Lung (tissue), 12 donors: ENCODE data around the gene DOCK8. TPM values are rescaled to one million over a fixed set of nuclear protein-coding genes. Genes with fewer than 3 reads are reported as not detected.

Experiments
- ATAC-seq: fragments of 200-7000 bp; cut with Tn5 transposase; one replicate; pipeline ENCODE4 v1.9.1; 2020; ENCODE audit warnings: moderate number of reproducible peaks; ENCODE audit not compliant: insufficient read depth, low FRiP score
- DNase-seq, 3 donors: peaks; one replicate each; pipeline ENCODE4 v3.0.0-alpha.2; 2013 to 2017
- H3K27ac ChIP-seq, 2 donors: one replicate each; pipeline ENCODE4 v1.5.1; 2013; ENCODE audit warnings: mild to moderate bottlenecking in 2 of 2, moderate library complexity in 2 of 2, control low read depth in 1 of 2, inconsistent platforms in 1 of 2, low read depth in 1 of 2, low read length in 1 of 2
- H3K27me3 ChIP-seq, 3 donors: one replicate each; pipeline ENCODE4 v1.5.1; 2013; ENCODE audit warnings: low read length in 2 of 3; ENCODE audit not compliant: control insufficient read depth in 3 of 3, insufficient read depth in 3 of 3
- H3K36me3 ChIP-seq, 4 donors: one replicate each; pipeline ENCODE4 v1.5.1; 2013; ENCODE audit warnings: low read length in 4 of 4, mild to moderate bottlenecking in 1 of 4, moderate library complexity in 1 of 4; ENCODE audit not compliant: control insufficient read depth in 4 of 4, insufficient read depth in 4 of 4
- H3K4me1 ChIP-seq, 5 donors: one replicate each; pipeline ENCODE4 v1.5.1; 2013; ENCODE audit warnings: low read length in 5 of 5, mild to moderate bottlenecking in 2 of 5, moderate library complexity in 1 of 5; ENCODE audit not compliant: control insufficient read depth in 5 of 5, insufficient read depth in 5 of 5
- H3K4me3 ChIP-seq: one replicate; pipeline ENCODE4 v1.5.1; 2013; ENCODE audit warnings: mild to moderate bottlenecking, control low read depth, moderate library complexity
- H3K9ac ChIP-seq, 2 donors: one replicate each; pipeline ENCODE4 v1.5.1; 2013; ENCODE audit warnings: low read length in 2 of 2, control low read depth in 1 of 2; ENCODE audit not compliant: insufficient read depth in 1 of 2
- H3K9me3 ChIP-seq, 4 donors: one replicate each; pipeline ENCODE4 v1.5.1; 2013; ENCODE audit warnings: low read length in 3 of 4, mild to moderate bottlenecking in 1 of 4, moderate library complexity in 1 of 4; ENCODE audit not compliant: control insufficient read depth in 4 of 4, insufficient read depth in 3 of 4
- CTCF ChIP-seq: IDR thresholded peaks from 2 replicates; pipeline ENCODE4 v1.5.1; 2012; ENCODE audit warnings: mild to moderate bottlenecking; ENCODE audit errors: control extremely low read depth, extremely low read depth
- WGBS, 2 donors: extraction: QIAGEN DNeasy Blood & Tissue Kit; methylation state at CpG; one replicate each; pipeline ENCODE4 v1.1.7; 2013; 5-methylcytosine and 5-hydroxymethylcytosine counted together
- polyA plus RNA-seq, 2 donors: library from polyadenylated mRNA; stranded (reverse); fragments of 200-250 nt; gene quantifications; one replicate each; pipeline ENCODE4 v1.2.1, GENCODE V29; 2013
- total RNA-seq, 2 donors: library from RNA; depleted of rRNA in 1 of 2; stranded (reverse); fragments of >200 nt in 1 of 2; gene quantifications; one replicate each; pipeline ENCODE4 v1.2.1, GENCODE V29; 2014 to 2021
- donor health status: control.
- donor health status: control.
- donor health status: Bipolar disorder and iron deficiency.
- donor health status: healthy.
- donor health status: DM: yes; HTN: yes; CAD: no.

The DOCK8 gene
- total and polyA plus RNA-seq, 4 donors = 9.6 to 75.1 (median 27.3) TPM

DNA sequence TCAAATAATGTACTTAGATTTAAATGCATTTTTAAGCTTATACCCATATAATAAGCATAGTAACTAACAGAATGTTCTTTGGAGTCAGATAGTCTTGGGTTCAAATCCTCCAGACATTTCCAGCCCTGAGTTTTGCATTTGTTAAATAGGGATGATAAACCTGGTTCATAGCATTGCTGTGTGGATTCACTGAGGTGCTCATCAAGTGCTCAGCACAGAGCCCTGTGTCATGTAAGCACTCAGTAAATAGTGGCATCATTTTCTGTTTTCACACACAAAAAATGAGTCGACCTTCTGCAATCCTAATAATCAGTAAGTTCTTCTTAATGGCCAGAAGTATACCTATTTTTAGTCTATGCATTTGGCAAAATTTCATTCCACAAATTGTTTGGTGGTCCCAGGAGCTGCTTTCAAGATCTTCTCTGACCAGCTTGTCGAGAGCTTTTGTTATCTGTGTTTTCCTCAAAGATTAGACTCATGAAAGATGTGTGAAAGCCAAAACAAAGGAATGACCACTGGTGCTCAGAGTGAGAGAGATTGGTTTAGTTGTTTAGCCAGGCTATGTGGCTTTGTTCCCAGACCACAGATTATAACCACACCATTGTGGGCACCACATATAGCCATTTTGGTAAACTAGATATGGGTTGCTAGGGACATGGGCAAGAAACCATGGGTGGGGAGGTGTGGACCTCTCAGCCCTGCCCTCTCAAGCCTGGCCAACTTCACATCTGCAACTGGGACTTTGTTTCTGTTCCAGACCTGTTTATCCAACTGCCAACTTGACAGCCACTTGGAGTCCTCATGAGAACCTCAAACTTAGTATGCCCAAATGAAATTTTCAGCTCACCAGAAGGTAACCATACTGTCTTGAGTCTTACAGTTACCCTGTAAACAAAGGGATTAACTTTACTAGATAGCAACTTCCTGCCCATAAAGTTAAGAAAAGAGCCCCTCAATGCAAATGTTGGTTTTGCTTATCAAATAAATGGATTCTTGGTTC, 45.0 kb downstream of the DOCK8 start:
- DNase-seq (no peak), ATAC-seq (no peak)
- TF ChIP-seq CTCF = no peak
- no peaks in the 10 kb centered on the region for H3K9me3 ChIP-seq
- H3K27ac ChIP-seq = no peak overlapping the region
- no peaks in the 10 kb centered on the region for H3K27me3 ChIP-seq
- no peak overlapping the region for H3K4me3 ChIP-seq
- WGBS, 2 donors = 66 to 82% methylated on average over 2 of the region's 2 CpGs
- no peaks in the 10 kb centered on the region for H3K4me1 ChIP-seq
- no peaks in the 10 kb centered on the region for H3K36me3 ChIP-seq
- no peak overlapping the region for H3K9ac ChIP-seq

DNA sequence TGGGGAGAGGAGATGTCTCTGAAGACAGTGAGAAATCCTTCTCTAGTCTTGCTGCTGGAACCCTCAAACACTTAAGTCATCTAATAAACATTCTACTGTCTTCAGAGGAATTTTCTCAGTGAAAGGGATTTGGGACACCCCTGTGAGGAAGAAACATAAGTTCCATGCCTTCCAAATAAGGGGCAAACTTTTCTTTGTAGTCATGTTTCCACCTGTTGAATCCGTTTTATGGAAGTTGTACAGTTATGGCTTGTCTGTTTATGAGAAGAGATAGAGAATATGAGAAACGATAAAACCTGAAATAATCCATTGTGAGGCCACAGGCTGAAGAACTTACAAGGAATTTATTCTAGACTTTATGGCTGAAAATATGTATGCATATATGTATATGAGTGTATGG, 49.6 kb downstream of the DOCK8 start:
- Histone ChIP-seq H3K36me3 (no peaks in the 10 kb centered on the region), H3K27ac (no peak overlapping the region), H3K9ac (no peak overlapping the region), H3K4me3 (no peak overlapping the region), H3K27me3 (no peaks in the 10 kb centered on the region), H3K4me1 (no peaks in the 10 kb centered on the region), H3K9me3 (no peaks in the 10 kb centered on the region)
- WGBS, 2 donors = 37 to 41% methylated on average over 2 of the region's 2 CpGs
- DNase-seq = no peak
- TF ChIP-seq CTCF = no peak
- ATAC-seq = no peak

DNA sequence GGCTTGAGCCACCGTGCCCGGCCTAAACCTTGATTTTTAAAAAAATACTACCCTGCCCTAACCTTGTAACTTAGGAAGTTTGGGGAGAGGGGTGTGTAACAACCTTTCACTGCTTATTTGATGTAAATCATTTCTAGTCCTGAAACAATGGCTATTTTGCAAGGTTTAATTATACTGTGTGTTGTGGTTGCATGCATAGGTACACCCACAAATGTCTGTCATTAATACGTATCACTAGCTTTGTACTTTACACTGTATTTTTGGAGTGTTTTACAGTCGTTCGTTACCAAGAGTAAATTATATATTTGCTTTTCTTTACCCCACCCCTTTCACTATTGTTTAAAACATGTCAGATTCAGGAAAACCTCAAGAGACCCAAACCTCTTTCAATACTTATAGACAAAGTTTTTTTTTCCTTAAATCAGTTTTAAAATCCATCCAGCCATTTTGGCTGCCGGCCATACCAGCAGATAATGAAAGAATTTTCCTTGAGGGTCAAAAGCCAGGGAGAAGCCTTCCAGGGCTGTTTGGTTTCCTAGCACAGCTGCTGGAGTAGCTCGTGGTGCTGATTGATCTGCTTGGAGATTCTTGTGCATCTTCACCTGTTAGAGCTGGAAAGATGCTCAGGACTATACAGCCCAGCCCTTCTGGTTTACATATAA, 50.7 kb downstream of the DOCK8 start:
- 50 to 58% methylated on average over 7 of the region's 7 CpGs for WGBS, 2 donors
- Histone ChIP-seq H3K9me3 (no peaks in the 10 kb centered on the region), H3K27ac (no peak overlapping the region), H3K9ac (no peak overlapping the region), H3K4me1 (no peaks in the 10 kb centered on the region), H3K27me3 (no peaks in the 10 kb centered on the region), H3K4me3 (no peak overlapping the region), H3K36me3 (no peaks in the 10 kb centered on the region)
- DNase-seq (no peak), ATAC-seq (no peak)
- no peak for TF ChIP-seq CTCF
